ENCODE results near the gene ARL8A. TPM values are rescaled to one million over a fixed set of nuclear protein-coding genes. Genes with fewer than 3 reads are reported as not detected.
"Not testable (repeated sequence)": the region's sequence is repeated elsewhere in the genome, so short reads cannot be mapped to it uniquely, and the experiment has no call there.

Gene ARL8A
- total RNA-seq, 2 experiments from 2014 or later = 25.8 to 33.7 TPM

DNA sequence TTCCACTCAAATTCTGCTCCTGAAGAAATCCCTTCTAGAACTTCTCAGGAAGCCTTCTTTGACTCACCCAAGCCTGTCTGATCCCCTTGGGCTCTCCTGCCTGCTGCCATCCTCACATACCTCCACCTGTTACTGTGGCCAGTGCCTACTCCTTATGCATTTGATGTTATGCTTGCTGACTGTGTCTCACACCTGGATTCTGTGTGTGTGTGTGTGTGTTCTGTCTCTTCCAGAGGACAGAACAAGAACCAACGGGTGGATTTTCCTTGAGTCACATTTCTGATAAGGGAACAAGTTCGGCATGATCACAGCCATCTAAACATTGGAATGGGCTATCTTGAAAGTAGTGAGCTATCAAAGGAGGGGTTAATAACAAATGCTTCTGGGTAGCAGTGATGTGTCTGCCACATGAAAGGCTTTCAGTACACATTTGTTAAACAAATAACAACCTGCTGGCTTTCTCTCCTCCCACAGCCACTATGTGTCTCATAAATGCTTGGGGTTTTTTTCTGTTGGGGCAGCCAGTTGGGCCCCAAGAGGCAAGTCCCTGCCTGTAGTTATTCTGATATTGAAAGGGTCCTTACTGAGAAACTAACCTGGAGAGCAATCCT is 30.7 kb downstream of the ARL8A start:
- ATAC-seq (no peak), DNase-seq (no peak)
- peaks cover 2% of the 10 kb centered on the region for H3K4me1 Mint-ChIP-seq (ENCODE audit: low read depth)
- H3K27ac Mint-ChIP-seq = no peak overlapping the region
- intact Hi-C loops (cut with micrococcal nuclease) = no loop called here
- no peaks in the 10 kb centered on the region for H3K27me3 Mint-ChIP-seq
- ChIA-PET CTCF (interaction anchor here (2.5 to 2.8 kb wide), 2 partner anchors 21 to 114 kb away, joined by 10 to 12 read pairs; no protein-coding TSS in a partner anchor), POLR2A (no interaction called here)
- TF ChIP-seq, protein P1, sequence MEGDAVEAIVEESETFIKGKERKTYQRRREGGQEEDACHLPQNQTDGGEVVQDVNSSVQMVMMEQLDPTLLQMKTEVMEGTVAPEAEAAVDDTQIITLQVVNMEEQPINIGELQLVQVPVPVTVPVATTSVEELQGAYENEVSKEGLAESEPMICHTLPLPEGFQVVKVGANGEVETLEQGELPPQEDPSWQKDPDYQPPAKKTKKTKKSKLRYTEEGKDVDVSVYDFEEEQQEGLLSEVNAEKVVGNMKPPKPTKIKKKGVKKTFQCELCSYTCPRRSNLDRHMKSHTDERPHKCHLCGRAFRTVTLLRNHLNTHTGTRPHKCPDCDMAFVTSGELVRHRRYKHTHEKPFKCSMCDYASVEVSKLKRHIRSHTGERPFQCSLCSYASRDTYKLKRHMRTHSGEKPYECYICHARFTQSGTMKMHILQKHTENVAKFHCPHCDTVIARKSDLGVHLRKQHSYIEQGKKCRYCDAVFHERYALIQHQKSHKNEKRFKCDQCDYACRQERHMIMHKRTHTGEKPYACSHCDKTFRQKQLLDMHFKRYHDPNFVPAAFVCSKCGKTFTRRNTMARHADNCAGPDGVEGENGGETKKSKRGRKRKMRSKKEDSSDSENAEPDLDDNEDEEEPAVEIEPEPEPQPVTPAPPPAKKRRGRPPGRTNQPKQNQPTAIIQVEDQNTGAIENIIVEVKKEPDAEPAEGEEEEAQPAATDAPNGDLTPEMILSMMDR (IDR thresholded peaks at IDR 0.05) = no peak
- H3K4me3 Mint-ChIP-seq = no peak overlapping the region
- H3K36me3 Mint-ChIP-seq (ENCODE audit: low read depth) = no peaks in the 10 kb centered on the region
- no peaks in the 10 kb centered on the region for H3K9me3 Mint-ChIP-seq

DNA sequence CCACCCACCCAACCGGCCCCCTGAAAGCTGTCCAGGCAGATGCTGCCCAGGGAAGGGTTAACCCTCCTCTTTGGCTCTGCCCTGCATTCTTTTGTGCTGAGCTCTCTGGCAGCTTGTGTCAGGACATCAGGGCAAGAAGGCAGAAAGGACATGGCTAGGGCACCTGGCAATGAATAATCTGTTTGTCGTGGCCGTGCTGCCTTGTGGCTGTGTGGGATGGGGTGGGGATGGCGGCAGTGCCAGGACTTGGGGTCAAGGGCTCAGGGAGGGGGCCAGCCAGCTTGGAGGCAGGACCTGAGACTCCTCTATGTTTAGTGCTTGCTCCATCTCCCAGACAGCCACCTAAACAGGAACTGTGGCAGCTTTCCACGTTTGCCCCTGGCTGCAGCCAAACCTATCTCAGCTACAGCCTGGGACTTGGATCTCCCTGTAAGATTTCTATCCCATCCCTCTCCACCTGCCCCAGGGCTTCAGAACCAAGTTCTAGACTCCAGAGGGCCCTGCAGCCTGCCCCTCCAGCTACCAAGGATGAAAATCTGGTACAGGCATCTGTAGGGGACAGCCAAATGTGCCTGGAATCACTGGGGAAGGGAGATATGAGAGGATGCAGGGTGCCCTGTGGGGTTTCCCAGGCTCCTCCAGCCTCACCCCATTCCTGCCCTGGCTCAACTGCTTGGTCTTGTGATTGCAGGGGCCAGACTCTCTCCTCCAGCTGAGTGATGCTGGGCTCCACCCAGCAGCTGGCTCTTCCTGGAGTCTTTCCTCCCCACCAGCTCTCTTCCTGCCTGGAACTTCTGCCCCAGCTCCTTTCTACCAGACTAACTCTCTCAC is 31.5 kb downstream of the ARL8A start:
- intact Hi-C loops (cut with micrococcal nuclease) = no loop called here
- H3K27me3 Mint-ChIP-seq = no peaks in the 10 kb centered on the region
- DNase-seq (no peak), ATAC-seq (no peak)
- TF ChIP-seq, protein P1 (IDR thresholded peaks at IDR 0.05) = no peak
- ChIA-PET POLR2A (no interaction called here), CTCF (interaction anchor here (2.5 to 2.8 kb wide), 2 partner anchors 22 to 113 kb away, joined by 10 to 12 read pairs; no protein-coding TSS in a partner anchor)
- H3K4me1 Mint-ChIP-seq (ENCODE audit: low read depth) = peaks cover 2% of the 10 kb centered on the region
- H3K36me3 Mint-ChIP-seq (ENCODE audit: low read depth) = no peaks in the 10 kb centered on the region
- no peak overlapping the region for H3K4me3 Mint-ChIP-seq
- no peak overlapping the region for H3K27ac Mint-ChIP-seq
- H3K9me3 Mint-ChIP-seq = no peaks in the 10 kb centered on the region

DNA sequence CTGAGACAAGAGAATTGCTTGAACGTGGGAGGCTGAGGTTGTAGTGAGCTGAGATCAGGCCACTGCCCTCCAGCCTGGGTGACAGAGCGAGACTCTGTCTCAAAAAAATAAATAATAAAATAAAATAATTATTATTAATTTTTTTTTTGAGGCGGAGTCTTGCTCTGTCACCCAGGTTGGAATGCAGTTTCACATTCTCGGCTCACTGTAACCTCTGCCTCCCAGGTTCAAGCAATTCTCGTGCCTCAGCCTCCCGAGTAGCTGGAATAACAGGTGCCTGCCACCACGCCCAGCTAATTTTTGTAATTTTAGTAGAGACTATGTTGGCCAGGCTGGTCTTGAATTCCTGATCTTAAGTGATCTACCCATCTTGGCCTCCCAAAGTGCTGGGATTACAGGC is 32.9 kb downstream of the ARL8A start:
- H3K9me3 Mint-ChIP-seq; DNase-seq; H3K27me3 Mint-ChIP-seq; CTCF ChIA-PET; ATAC-seq; H3K36me3 Mint-ChIP-seq (ENCODE audit: low read depth); H3K4me3 Mint-ChIP-seq; H3K4me1 Mint-ChIP-seq (ENCODE audit: low read depth); POLR2A ChIA-PET; H3K27ac Mint-ChIP-seq; intact Hi-C loops (cut with micrococcal nuclease): not testable (repeated sequence)

DNA sequence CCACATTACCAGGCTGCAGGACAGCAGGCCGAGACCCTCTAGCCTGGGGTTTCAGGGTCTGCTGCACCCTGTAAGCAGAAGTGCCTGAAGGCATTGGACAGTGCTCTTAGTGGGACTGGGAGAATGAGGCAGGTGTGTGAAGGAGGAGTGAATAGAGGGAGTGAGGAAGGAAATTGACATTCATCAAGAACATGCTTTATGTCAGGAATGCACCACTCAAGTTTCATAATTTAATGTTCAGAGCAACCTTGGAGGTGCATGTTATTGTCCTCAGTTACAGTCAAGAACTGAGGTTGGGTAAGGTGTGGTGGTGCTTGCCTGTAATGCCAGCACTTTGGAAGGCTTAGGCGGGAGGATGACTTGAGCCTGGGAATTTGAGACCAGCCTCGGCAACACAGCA is 33.6 kb downstream of the ARL8A start:
- POLR2A ChIA-PET = no interaction called here

GRCh38 chr1:202107801-202108731 is 36.5 kb downstream of the ARL8A start:
- no peak for ATAC-seq
- no peak for DNase-seq
- Mint-ChIP-seq H3K9me3 (no peaks in the 10 kb centered on the region), H3K27ac (no peak overlapping the region), H3K4me1 (ENCODE audit: low read depth) (no peaks in the 10 kb centered on the region), H3K27me3 (no peaks in the 10 kb centered on the region), H3K36me3 (ENCODE audit: low read depth) (no peaks in the 10 kb centered on the region), H3K4me3 (no peak overlapping the region)
- ChIA-PET POLR2A (no interaction called here), CTCF (interaction anchor here (1.3 kb wide), 1 partner anchor 27 kb away, joined by 3 read pairs; no protein-coding TSS in a partner anchor)
- intact Hi-C loops (cut with micrococcal nuclease) = no loop called here
- TF ChIP-seq, protein P1 (IDR thresholded peaks at IDR 0.05) = no peak

More for the DNA sequence above, 33.6 kb downstream of the ARL8A start:
- CTCF ChIA-PET = no interaction called here
- DNase-seq (no peak), ATAC-seq (no peak)
- no peak overlapping the region for H3K4me3 Mint-ChIP-seq
- no peaks in the 10 kb centered on the region for H3K9me3 Mint-ChIP-seq
- no peak overlapping the region for H3K27ac Mint-ChIP-seq
- TF ChIP-seq, protein P1 (IDR thresholded peaks at IDR 0.05) = no peak
- intact Hi-C loops (cut with micrococcal nuclease) = no loop called here
- H3K27me3 Mint-ChIP-seq = no peaks in the 10 kb centered on the region
- no peaks in the 10 kb centered on the region for H3K36me3 Mint-ChIP-seq (ENCODE audit: low read depth)
- H3K4me1 Mint-ChIP-seq (ENCODE audit: low read depth) = peaks cover 2% of the 10 kb centered on the region

All from activated CD8-positive, alpha-beta T cell treated with anti-CD3 and anti-CD28 coated beads for 36 hours (primary cell).